Chondrocyte (in vitro differentiated cells): Measurements from ENCODE around the gene MMP2. TPM values are rescaled to one million over a fixed set of nuclear protein-coding genes. Genes with fewer than 3 reads are reported as not detected.

Experiments
- DNase-seq: peaks from one replicate; pipeline ENCODE4 v3.0.0; 2021; ENCODE audit warnings: mixed read lengths, low spot score
- H3K27ac Mint-ChIP-seq: one replicate; pipeline ENCODE4 v1.8.0; 2021; ENCODE audit warnings: mild to moderate bottlenecking, moderate library complexity, mixed read lengths; ENCODE audit not compliant: unreplicated experiment
- H3K27me3 Mint-ChIP-seq: 2 replicates; pipeline ENCODE4 v1.8.0; 2021; ENCODE audit warnings: low read depth, mixed read lengths
- H3K36me3 Mint-ChIP-seq: 2 replicates; pipeline ENCODE4 v1.8.0; 2021; ENCODE audit warnings: low read depth, mixed read lengths
- H3K4me1 Mint-ChIP-seq: 2 replicates; pipeline ENCODE4 v1.8.0; 2021; ENCODE audit warnings: low read depth, mild to moderate bottlenecking, mixed read lengths
- H3K4me3 Mint-ChIP-seq: one replicate; pipeline ENCODE4 v1.8.0; 2021; ENCODE audit warnings: mild to moderate bottlenecking, moderate library complexity, mixed read lengths; ENCODE audit not compliant: unreplicated experiment
- H3K9me3 Mint-ChIP-seq: 2 replicates; pipeline ENCODE4 v1.8.0; 2021; ENCODE audit warnings: low read depth, mixed read lengths
- CTCF ChIP-seq: fragments of 200-600 bp; sonication (generic); IDR thresholded peaks from 2 replicates; pipeline ENCODE4 v1.5.0; 2021; ENCODE audit warnings: antibody characterized with exemption, mild to moderate bottlenecking, moderate library complexity
- total RNA-seq: library from RNA; stranded (reverse); gene quantifications from 3 replicates; pipeline ENCODE4 v1.2.1, GENCODE V29; 2021

Gene MMP2
- total RNA-seq, 1 donor from 2014 or later = 227 TPM

GRCh38 chr16:55499281-55499680 is 20.3 kb downstream of the MMP2 start:
- H3K27me3 Mint-ChIP-seq = no peaks in the 10 kb centered on the region

GRCh38 chr16:55499951-55500529 is 21.0 kb downstream of the MMP2 start:
- no peak for TF ChIP-seq CTCF
- Mint-ChIP-seq H3K4me1 (peaks cover 69% of the 10 kb centered on the region), H3K36me3 (peaks cover 2% of the 10 kb centered on the region), H3K27ac (peak overlapping the region; percentile 98), H3K9me3 (no peaks in the 10 kb centered on the region), H3K27me3 (no peaks in the 10 kb centered on the region), H3K4me3 (peak overlapping the region; percentile 42)
- no peak for DNase-seq

More at GRCh38 chr16:55499281-55499680, 20.3 kb downstream of the MMP2 start:
- DNase-seq = no peak
- no peak overlapping the region for H3K4me3 Mint-ChIP-seq
- peaks cover 77% of the 10 kb centered on the region for H3K4me1 Mint-ChIP-seq
- H3K9me3 Mint-ChIP-seq = no peaks in the 10 kb centered on the region
- peaks cover 2% of the 10 kb centered on the region for H3K36me3 Mint-ChIP-seq
- H3K27ac Mint-ChIP-seq = peak overlapping the region; percentile 98
- no peak for TF ChIP-seq CTCF

- TF ChIP-seq CTCF = no peak
- Mint-ChIP-seq H3K27me3 (no peaks in the 10 kb centered on the region), H3K9me3 (no peaks in the 10 kb centered on the region), H3K4me1 (peaks cover 66% of the 10 kb centered on the region), H3K27ac (peak overlapping the region; percentile 98), H3K36me3 (peaks cover 2% of the 10 kb centered on the region), H3K4me3 (peak overlapping the region; percentile 42)
- no peak for DNase-seq
These were observed 21.6 kb downstream of the MMP2 start for GRCh38 chr16:55500530-55501011.

GRCh38 chr16:55501549-55502322 is 22.7 kb downstream of the MMP2 start:
- Mint-ChIP-seq H3K27ac (peak overlapping the region; percentile 25), H3K9me3 (no peaks in the 10 kb centered on the region), H3K4me1 (peaks cover 66% of the 10 kb centered on the region), H3K4me3 (no peak overlapping the region), H3K27me3 (no peaks in the 10 kb centered on the region), H3K36me3 (peaks cover 3% of the 10 kb centered on the region)
- no peak for DNase-seq
- peak; percentile 55 for TF ChIP-seq CTCF

GRCh38 chr16:55502801-55503366 is 23.9 kb downstream of the MMP2 start:
- Mint-ChIP-seq H3K9me3 (no peaks in the 10 kb centered on the region), H3K27me3 (no peaks in the 10 kb centered on the region), H3K4me3 (no peak overlapping the region), H3K27ac (peak overlapping the region; percentile 18), H3K4me1 (peaks cover 60% of the 10 kb centered on the region), H3K36me3 (peaks cover 3% of the 10 kb centered on the region)
- DNase-seq = no peak
- peak; percentile 39 for TF ChIP-seq CTCF
